NCI-H510A (cell line): ENCODE data around the gene ZNF70.

Experiments used
- DNase-seq: peaks from one replicate; lab custom pipeline; 2025; lab: John Stamatoyannopoulos, UW

ZNF70 gene

GRCh38 chr22:23779083-23779482 lies 28.2 kb upstream of the ZNF70 start:
- no peak for DNase-seq

- DNase-seq = no peak
Measured at GRCh38 chr22:23778577-23778900, 27.6 kb upstream of the ZNF70 start.

DNA sequence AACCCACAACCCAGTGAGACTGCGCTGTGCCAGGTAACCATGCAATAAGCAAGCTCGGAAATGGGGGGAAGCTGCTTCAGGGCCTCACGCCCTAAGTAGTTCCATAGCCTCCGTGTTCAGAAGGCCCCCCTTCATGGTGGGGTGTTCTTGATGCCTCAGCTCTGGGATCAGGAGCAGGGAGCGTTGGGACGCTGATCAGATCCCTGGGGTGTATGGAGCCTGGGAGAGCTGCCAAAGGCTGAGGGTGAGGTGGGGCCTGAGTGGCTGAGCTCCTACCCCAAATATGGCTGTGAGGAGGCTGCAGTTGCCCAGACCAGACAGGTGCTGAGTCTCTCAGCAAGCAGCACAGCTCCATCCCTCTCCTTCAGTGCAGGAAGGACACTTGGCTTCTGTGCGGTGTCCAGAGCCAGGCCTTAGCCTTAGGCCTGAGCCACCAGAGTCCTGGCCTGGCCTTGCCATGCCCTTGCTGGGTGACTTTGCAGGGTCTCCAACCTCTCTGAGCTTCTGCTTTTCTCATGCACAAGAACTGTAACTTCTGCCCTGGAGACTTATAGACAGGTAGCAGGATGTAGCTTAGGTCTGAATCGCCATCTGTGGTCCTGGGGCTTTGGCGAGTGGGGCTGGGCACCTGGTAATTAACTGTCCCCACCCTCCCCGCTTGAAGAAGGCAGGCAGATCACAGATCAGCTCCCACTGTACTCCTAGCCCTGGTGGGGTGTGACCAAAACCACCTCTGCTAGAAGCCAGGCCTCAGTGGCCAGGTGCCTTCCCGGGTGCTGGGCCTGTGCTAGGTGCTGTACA lies 27.1 kb upstream of the ZNF70 start:
- DNase-seq = no peak

DNA sequence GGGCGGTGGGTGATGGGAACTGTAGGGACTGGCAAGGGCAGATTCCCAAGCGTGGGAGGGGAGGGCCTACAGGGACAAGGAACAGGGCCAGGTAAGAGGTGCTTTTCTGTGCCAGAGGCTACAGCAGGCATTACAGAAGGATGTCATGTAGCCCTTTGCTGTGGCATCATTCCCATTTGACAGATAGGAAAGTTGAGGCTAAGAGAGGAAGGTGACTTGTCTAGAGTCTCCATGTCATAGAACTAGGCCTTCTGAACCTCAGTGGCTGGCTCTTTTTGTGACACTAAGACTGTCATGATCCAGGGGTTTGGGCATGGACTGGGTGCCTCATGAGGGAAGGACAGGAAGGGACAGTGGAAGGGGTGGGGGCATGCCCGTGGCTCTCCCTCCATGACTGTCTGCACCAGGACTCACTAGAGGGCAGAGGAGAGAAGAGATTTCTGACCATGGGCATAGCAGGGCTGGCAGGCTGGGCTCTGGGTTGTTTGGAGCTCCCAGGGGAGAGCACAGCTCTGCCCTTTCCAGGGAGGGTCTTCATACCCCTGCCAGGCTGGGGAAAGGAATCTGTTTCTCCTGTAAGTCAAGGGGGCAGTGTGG lies 25.0 kb upstream of the ZNF70 start:
- no peak for DNase-seq

- DNase-seq = no peak
Measured at GRCh38 chr22:23774922-23775436, 24.1 kb upstream of the ZNF70 start.

DNA sequence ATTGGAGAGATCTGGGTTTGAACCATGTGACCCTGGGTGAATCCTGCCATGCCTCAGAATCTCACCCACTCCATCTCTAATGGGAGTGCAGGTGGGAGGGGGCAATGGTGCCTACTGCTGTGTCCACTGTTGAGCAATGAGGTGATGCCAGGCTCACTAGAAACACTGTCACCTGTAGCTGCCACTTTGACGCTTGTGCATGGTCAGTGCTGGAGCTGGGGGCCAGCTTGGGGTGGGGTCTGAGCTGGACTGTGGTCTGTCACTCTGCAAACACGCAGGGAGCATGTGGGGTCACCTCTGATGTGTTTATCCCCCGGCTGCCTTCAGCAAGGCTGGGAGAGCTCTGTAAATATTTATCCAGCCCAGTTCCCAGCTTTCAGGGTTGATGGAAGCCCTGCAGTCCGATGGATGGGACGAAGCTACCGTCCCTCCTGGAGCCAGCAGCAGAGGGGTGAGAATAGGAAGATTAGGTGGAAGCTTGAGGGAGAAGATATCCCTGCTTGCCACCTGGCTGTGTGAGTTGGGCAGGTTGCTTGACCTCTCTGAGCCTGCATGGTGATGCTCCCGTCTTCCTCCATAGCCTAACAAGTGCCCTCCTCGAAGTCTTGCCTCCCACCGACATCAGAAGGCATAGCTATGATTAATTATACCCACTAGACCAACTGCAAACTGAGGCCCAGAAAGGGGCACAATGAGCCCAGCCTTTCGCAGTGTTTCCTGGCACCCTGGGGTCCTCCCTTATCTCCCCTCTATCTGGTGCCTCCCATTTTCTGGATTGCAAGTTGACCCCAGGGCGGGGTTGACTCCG lies 23.4 kb upstream of the ZNF70 start:
- no peak for DNase-seq

DNA sequence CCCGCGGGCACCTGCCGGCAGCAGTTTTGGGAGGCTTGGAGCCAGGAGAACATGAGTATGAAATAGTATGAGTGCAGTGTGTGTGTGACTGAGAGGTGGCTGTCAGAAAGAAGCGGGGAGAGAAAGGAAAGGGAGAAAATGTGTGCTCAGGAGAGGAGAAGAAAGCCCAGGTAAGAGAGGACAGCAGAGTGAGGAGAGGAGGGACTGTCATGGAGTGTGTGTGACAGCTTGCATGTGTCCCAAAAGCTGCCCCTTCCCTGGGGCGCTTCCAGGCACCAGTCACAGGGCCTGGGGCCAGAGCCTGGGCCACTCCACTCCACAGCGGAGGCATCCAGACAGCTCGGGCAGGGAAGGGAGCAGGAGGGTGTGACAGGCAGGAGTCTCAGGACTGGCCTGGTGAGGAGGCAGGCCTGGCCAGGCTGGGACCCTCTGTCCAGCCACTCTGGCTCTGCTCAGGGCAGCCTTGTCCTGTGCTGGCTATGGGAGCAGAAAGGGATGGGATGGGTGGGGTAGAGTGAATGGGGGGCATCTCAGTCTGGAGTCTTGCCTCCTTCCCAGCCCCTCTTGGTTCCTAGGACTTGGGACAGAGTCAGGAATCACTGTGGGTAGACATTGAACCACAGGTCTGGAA lies 22.7 kb upstream of the ZNF70 start:
- no peak for DNase-seq

DNA sequence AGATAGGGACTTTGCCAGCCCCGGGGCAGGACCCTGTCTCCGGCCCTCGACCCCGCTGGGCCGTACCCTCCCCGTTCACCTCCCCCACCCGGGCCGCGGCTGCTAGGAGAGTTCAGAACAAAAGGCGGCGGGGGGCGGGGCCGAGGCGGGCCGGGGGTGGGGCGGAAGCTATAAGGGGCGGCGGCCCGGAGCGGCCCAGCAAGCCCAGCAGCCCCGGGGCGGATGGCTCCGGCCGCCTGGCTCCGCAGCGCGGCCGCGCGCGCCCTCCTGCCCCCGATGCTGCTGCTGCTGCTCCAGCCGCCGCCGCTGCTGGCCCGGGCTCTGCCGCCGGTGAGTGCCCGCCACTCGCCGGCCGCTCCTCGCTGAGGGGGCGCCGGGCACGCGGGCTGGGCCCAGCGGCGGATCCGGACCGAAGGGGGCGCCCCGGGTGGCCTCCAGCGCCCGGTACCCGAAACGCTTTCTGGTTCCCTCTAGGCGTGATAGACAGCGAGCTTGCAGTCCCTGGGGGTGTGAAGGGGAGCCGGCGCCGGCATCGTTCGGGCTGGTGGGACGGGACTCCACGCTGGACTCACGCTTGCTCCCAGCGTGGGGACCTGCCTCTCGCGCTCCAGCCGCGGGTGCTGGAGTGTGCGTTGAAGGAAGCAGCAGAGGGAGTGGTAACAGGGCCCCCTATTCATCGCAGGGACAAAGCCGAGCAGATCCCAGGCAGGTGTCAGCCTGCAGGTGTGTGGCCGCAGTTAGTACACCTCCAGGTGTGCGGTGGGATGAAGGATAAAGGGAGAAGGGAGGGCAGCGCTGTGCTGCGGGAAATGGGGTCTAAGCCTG lies 21.9 kb upstream of the ZNF70 start, which contains the start of gene MMP11:
Gene MMP11, plus strand, starts transcription at position 201 of the 825 bp plus-strand sequence. Its CDS starts 22 bp downstream, at position 223.
- DNase-seq = peak; percentile 23

GRCh38 chr22:23772315-23772648 lies 21.4 kb upstream of the ZNF70 start:
- DNase-seq = no peak

DNA sequence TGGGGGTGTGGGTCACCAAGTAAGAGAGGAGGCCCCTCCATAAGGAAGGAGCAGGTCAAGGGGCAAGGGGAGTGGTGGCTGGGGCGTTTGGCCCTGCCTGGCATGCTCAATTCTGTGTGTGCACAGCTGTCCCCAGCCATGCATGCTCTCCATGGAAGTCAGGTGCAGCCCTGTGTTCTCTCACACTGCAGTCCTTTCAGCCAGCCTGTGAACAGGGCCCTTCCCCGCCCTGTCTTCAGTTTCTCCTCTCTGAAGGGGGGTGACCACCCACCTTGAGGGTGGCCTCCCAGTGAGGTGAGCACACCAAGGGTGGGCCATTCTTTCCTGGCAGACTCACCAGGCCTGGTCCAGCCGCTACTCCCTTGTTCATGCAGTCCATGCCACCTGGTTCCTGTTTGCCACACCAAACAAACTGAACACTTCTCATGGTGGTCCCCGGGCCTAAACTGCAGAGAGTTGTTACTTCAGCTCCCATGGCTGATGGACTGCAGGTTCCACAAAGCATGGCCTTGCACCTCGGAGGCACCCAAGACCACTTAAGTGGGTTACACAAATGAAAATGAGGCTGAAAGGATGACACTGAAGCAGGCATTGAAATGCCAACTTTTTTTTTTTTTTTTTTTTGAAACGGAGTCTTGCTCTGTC lies 18.5 kb upstream of the ZNF70 start:
- no peak for DNase-seq

DNA sequence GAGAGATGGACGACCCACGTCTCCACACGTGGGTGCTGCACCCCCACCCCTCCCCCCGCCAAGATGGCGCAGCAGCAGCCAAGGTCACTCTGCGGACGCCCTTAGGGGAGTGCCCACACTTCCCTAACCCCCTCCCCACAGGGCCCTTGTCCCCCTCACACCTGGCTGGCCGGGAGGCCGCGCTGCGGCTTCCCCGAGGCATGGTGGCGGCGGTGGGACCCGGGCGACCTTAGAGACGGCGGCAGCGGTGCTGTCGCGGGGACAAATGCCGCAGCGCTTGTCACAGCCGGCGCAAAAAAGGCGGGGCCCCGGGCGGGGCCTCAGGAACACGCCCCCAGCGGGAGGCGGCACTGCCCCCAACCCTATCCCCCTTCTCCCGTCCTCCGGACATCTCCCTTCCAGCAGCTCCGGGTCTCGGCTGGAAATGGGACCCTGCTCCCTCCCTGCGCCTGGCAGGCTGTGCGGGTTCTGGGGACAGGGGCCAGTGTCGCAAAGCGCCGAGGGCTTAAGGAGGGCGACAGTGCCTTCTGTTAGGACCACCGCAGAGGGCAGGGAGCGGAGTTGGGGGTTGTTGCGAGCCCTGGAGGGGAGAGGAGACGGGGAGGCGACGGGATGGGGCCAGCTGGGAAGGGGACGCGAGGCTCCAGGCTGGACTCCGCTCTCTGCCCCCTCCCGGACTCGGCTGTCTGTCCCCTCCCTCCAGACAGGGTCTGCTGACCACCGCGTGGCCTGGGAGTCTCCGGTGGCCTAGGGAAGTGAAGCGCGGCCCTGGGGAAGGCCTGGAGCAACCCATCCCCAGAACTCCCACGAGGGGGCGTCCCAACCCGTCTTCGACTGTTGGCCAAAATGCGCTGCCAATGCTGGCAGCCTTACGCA lies 17.0 kb upstream of the ZNF70 start, which contains the start of gene CHCHD10:
Gene CHCHD10, minus strand, starts transcription at position 300 of the 876 bp plus-strand sequence. Its CDS starts 98 bp downstream, at position 202.
- peak; percentile 59 for DNase-seq

- no peak for DNase-seq
Measured at GRCh38 chr22:23767303-23767672, 16.4 kb upstream of the ZNF70 start.

DNA sequence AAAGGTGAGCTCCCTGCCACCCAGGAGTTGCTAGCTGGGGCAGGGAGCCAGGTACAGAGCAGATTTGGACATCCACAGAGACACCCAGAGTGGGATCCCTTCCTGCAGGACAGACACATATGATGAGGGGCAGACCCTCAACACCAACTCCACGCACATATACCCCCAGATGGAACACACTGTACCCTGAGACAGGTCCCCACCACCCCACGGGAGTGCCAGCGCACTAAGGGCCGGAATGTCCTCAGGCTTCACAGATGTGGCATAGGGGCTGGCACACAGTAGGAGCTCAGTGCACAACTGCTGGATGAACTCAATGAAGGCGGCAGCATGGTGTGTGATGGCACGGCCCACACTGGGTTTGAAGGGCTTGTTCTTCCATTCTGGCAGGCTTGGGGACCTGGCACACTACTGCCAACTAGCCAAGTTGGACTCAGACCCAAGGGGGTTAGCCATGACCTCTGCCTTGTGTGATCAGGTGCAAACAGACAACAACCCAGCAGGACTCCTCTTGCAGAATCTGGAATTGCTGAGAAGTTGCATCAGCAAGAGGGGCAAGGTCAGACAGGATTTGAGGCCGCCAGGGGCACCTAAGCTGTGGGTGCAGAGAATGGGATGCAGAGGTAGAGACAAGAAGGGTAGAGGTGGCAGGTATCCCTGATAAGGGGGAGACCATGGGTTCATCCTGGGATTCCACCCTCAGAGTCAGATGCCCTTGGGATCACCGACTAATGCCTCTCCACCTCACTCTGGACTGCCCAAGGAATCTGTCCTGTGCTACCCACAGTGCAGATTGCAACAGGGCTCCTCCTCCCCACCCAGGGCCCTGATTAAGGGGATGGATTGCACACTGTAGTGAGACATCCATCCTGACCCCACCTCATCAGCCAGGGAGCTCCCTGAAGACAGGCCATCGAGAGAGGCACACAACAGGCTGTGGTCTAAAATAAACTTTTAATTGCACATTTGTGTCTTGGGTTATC lies 14.3 kb upstream of the ZNF70 start:
- DNase-seq = no peak

DNA sequence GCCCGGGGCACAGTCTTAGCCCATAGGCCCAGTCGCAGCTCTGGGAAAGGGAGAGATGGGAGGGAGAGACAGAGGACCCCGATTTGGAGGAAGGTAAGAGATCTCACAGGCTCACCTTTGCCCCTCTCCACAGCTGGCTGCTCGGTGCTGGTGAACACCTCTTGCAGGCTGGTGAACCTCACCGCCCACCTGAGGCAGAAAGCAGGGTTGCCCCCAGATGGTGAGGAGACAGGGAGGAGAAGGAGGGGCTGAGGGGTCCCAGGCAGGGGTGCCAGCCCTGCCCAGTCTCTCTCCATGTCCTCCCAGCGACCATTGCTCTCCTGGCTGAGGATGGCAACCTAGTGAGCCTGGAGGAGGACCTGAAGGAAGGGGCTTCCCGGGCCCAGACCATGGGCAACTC lies 13.0 kb upstream of the ZNF70 start:
- DNase-seq = no peak

- DNase-seq = no peak
Measured at GRCh38 chr22:23763579-23763945, 12.7 kb upstream of the ZNF70 start.

GRCh38 chr22:23762842-23763578 lies 12.1 kb upstream of the ZNF70 start, which contains the start of gene C22orf15:
TSS of gene C22orf15 (plus strand) at chr22:23762990. CDS start at chr22:23763307, 317 bp downstream.
- no peak for DNase-seq

DNA sequence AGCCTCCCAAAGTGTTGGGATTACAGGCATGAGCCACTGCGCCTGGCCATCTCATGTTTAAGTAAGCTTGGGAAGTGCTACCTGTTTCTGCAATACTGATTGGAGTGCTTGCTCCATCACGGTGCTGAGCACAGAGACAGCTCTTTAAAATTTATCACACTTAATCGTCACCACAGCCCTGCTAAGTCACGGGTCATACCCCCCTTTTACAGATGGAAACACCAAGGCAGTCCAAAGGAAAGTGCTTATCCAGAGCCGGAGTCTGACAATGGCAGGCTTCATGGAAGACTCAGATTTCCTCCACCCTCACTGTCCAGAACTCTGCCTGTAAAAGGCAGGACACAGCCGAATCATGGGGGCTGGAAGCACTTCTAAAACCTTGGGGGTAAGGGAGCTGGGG lies 9.1 kb upstream of the ZNF70 start:
- no peak for DNase-seq

DNA sequence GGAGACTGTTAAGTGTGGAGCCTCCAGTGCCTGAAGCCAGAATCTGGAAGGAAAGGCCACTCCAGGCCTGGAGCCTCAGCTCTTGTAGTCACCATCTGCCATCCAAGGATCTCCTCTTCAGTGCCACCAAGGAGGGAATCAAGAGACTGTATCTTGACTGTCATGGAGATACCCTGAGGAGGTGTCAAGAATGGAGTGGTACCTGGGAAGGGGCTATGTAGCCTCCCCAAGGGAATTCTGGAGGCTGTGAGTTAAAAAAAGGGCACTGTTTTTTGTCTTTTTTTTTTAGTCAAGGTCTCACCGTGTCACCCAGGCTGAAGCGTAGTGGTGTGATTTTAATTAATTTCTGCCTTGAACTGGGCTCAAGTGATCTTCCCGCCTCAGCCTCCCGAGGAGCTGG lies 8.7 kb upstream of the ZNF70 start:
- no peak for DNase-seq
